Right lobe of liver (tissue), 4 donors: ENCODE data around the gene NPPC.

ENCODE experiments used
- CTCF ChIP-seq, 4 donors: fragments of 200-600 bp in 3 of 4; fragments of 450-650 bp in 1 of 4; IDR thresholded peaks; one replicate each; pipeline versions ENCODE4 v1.5.1 to v1.8.0; 2016 to 2022; ENCODE audit warnings: antibody characterized with exemption in 4 of 4, mild to moderate bottlenecking in 2 of 4
- POLR2A ChIP-seq: fragments of 450-650 bp; IDR thresholded peaks from one replicate; pipeline ENCODE4 v1.6.1; 2017; ENCODE audit warnings: antibody characterized with exemption, mild to moderate bottlenecking
- donor health status: DM: no; HTN: no; CAD: no.
- donor health status: DM: no; HTN: no; CAD: no.
- donor health status: DM: no; HTN: yes; CAD: no.

DNA sequence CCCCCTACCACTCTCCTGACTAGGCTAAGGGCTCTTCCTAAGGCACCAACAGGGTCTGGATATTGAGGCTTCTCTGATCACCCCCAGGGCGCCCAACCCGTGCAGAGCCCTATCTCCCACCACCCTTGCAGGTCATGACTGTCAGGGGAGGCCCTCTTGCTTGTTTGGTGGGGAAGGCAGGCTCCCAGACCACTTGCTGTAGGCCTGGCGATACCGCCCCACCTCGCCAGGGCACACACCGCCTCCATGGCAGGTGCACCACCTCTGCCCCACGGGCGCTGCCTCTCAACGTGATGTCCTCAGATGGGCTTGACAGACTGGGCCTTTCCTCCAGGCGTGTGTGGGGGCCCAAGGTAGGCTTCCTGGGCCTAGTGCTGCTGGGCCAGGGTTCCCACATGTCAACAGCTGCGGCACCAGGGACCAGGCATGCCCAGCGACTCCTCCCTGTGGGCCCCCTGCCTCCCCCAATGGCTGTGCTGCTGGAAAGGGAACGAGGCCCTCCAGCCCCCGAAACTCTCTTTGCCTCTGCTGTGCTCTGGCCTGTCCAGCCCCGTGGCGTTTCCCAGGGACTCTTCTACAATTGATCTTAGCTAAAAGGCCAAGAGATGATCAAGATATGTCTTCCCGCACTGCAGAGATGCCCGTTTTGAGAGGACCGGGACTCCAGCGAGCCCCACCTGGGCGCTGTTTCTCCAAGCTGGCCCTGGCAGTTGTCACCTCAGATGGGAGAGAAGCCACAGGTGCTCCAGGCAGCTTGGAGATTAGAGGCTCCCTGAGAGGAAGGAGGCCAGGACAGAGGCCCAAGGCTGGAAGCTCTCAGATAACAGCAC, 7.5 kb downstream of the NPPC start:
- TF ChIP-seq POLR2A (no peak), CTCF (IDR thresholded peaks at IDR 0.05) (no peak)
